Liver (tissue), 9 donors: Measurements from ENCODE around the gene COMMD6. TPM values are rescaled to one million over a fixed set of nuclear protein-coding genes. Genes with fewer than 3 reads are reported as not detected.
A peak's percentile ranks its signal among the peaks of the same experiment; 100 is the strongest.

ENCODE experiments used
- DNase-seq: peaks from one replicate; pipeline ENCODE4 v3.0.0-alpha.2; 2017; ENCODE audit warnings: low spot score
- H3K27ac ChIP-seq, 2 donors: one replicate each; pipeline ENCODE4 v1.7.0; 2013; ENCODE audit warnings: inconsistent platforms in 2 of 2, low read length in 2 of 2, control low read depth in 1 of 2, low read depth in 1 of 2, mild to moderate bottlenecking in 1 of 2
- H3K27me3 ChIP-seq, 4 donors: one replicate each; pipeline versions ENCODE4 v1.6.1 to v1.7.0; 2013; ENCODE audit warnings: low read length in 3 of 4, inconsistent platforms in 1 of 4, mild to moderate bottlenecking in 1 of 4, moderate library complexity in 1 of 4; ENCODE audit not compliant: control insufficient read depth in 4 of 4, insufficient read depth in 4 of 4
- H3K36me3 ChIP-seq, 4 donors: one replicate each; pipeline versions ENCODE4 v1.6.1 to v1.7.0; 2013; ENCODE audit warnings: low read length in 3 of 4, mild to moderate bottlenecking in 3 of 4, low read depth in 1 of 4, moderate library complexity in 1 of 4; ENCODE audit not compliant: control insufficient read depth in 4 of 4, insufficient read depth in 3 of 4
- H3K4me1 ChIP-seq, 4 donors: one replicate each; pipeline versions ENCODE4 v1.6.1 to v1.7.0; 2013; ENCODE audit warnings: low read length in 3 of 4, mild to moderate bottlenecking in 3 of 4, moderate library complexity in 1 of 4; ENCODE audit not compliant: control insufficient read depth in 4 of 4, insufficient read depth in 4 of 4
- H3K4me3 ChIP-seq, 3 donors: one replicate each; pipeline versions ENCODE4 v1.6.1 to v1.7.0; 2013; ENCODE audit warnings: low read length in 3 of 3, control low read depth in 1 of 3, low read depth in 1 of 3, mild to moderate bottlenecking in 1 of 3
- H3K9ac ChIP-seq, 2 donors: one replicate each; pipeline ENCODE4 v1.7.0; 2013; ENCODE audit warnings: low read length in 2 of 2, mild to moderate bottlenecking in 2 of 2, moderate library complexity in 2 of 2, control low read depth in 1 of 2, low read depth in 1 of 2
- H3K9me3 ChIP-seq, 4 donors: one replicate each; pipeline versions ENCODE4 v1.6.1 to v1.7.0; 2013; ENCODE audit warnings: low read length in 3 of 4; ENCODE audit not compliant: control insufficient read depth in 4 of 4
- ATF3 ChIP-seq: IDR thresholded peaks from 2 replicates; pipeline ENCODE4 v1.6.1; 2016; ENCODE audit warnings: antibody characterized with exemption
- CTCF ChIP-seq: fragments of 150-350 bp; IDR thresholded peaks from 2 replicates; pipeline ENCODE4 v1.5.1; 2017; ENCODE audit warnings: improper control_type of control experiment, low read depth, low read length; ENCODE audit not compliant: missing input control
- FOXA1 ChIP-seq: IDR thresholded peaks from 2 replicates; pipeline ENCODE4 v1.6.1; 2016; ENCODE audit warnings: antibody characterized with exemption
- FOXA2 ChIP-seq: IDR thresholded peaks from 2 replicates; pipeline ENCODE4 v1.6.1; 2016; ENCODE audit warnings: antibody characterized with exemption
- GABPA ChIP-seq, 2 donors: IDR thresholded peaks in 1 of 2; conservative IDR thresholded peaks in 1 of 2; 2 replicates each; pipeline ENCODE4 v1.6.1; 2016; ENCODE audit warnings: antibody characterized with exemption in 2 of 2, mild to moderate bottlenecking in 1 of 2, moderate library complexity in 1 of 2
- HNF4A ChIP-seq, 2 donors: conservative IDR thresholded peaks; 2 replicates each; pipeline ENCODE4 v1.6.1; 2016; ENCODE audit warnings: antibody characterized with exemption in 2 of 2, mild to moderate bottlenecking in 2 of 2
- HNF4G ChIP-seq: IDR thresholded peaks from 2 replicates; pipeline ENCODE4 v1.6.1; 2016; ENCODE audit warnings: antibody characterized with exemption
- JUND ChIP-seq, 2 donors: IDR thresholded peaks; 2 replicates each; pipeline ENCODE4 v1.6.1; 2016; ENCODE audit warnings: antibody characterized with exemption in 2 of 2
- MAX ChIP-seq: IDR thresholded peaks from 2 replicates; pipeline ENCODE4 v1.6.1; 2016; ENCODE audit warnings: antibody characterized with exemption
- RAD21 ChIP-seq, 2 donors: IDR thresholded peaks; 2 replicates each; pipeline ENCODE4 v1.6.1; 2016; ENCODE audit warnings: antibody characterized with exemption in 2 of 2, mild to moderate bottlenecking in 2 of 2
- RXRA ChIP-seq, 2 donors: IDR thresholded peaks; 2 replicates each; pipeline ENCODE4 v1.6.1; 2017 to 2018; ENCODE audit warnings: antibody characterized with exemption in 2 of 2, mild to moderate bottlenecking in 1 of 2
- SP1 ChIP-seq: IDR thresholded peaks from 2 replicates; pipeline ENCODE4 v1.6.1; 2018; ENCODE audit warnings: antibody characterized with exemption, mild to moderate bottlenecking
- TAF1 ChIP-seq: conservative IDR thresholded peaks from 2 replicates; pipeline ENCODE4 v1.6.1; 2016; ENCODE audit warnings: antibody characterized with exemption, mild to moderate bottlenecking
- YY1 ChIP-seq: IDR thresholded peaks from 2 replicates; pipeline ENCODE4 v1.6.1; 2016; ENCODE audit warnings: antibody characterized with exemption, mild to moderate bottlenecking
- ZBTB33 ChIP-seq: IDR thresholded peaks from 2 replicates; pipeline ENCODE4 v1.6.1; 2016; ENCODE audit warnings: antibody characterized with exemption
- WGBS: extraction: QIAGEN DNeasy Blood & Tissue Kit; methylation state at CpG from one replicate; pipeline ENCODE4 v1.1.7; 2013; 5-methylcytosine and 5-hydroxymethylcytosine counted together
- polyA plus RNA-seq, 2 donors: library from polyadenylated mRNA; stranded (reverse) in 1 of 2; unstranded in 1 of 2; fragments of 200-250 nt in 1 of 2; fragments of >200 nt in 1 of 2; fragmentation: Nextera tagmentation in 1 of 2; extraction: Ambion mirVana in 1 of 2; gene quantifications; one replicate each; pipeline versions ENCODE4 v1.2.1 to v1.2.3, GENCODE V29; 2013 to 2015
- total RNA-seq, 2 donors: library from RNA; depleted of rRNA; stranded (reverse); fragments of >200 nt; gene quantifications; one replicate each; pipeline ENCODE4 v1.2.3, GENCODE V29; 2014
- donor health status: healthy.
- donor health status: healthy.
- donor health status: healthy.
- donor health status: healthy.
- donor health status: healthy.

Gene COMMD6
- total and polyA plus RNA-seq, 4 donors: 10.1 to 149 (median 44.4) TPM

GRCh38 chr13:75494491-75494890 lies 43.1 kb downstream of the COMMD6 start:
- Histone ChIP-seq H3K4me3 (no peak overlapping the region), H3K36me3 (no peaks in the 10 kb centered on the region), H3K9ac (no peak overlapping the region), H3K9me3 (no peaks in the 10 kb centered on the region), H3K27me3 (no peaks in the 10 kb centered on the region), H3K4me1 (peaks cover 0 to 4% (median 0%) of the 10 kb centered on the region in 4 donors), H3K27ac (no peak overlapping the region)
- DNase-seq: no peak
- WGBS: 63% methylated on average over 1 of the region's 1 CpG
- TF ChIP-seq HNF4G: no peak
- TF ChIP-seq FOXA1: no peak
- TF ChIP-seq ATF3: no peak
- no peak for TF ChIP-seq HNF4A (conservative IDR thresholded peaks at IDR 0.05)
- no peak for TF ChIP-seq FOXA2
- no peak for TF ChIP-seq TAF1
- TF ChIP-seq JUND (IDR thresholded peaks at IDR 0.05): no peak
- TF ChIP-seq RXRA (IDR thresholded peaks at IDR 0.05): no peak
- TF ChIP-seq YY1: no peak
- TF ChIP-seq SP1: no peak

GRCh38 chr13:75493156-75493555 lies 44.5 kb downstream of the COMMD6 start:
- no peak for TF ChIP-seq FOXA1
- TF ChIP-seq YY1: no peak
- no peak for TF ChIP-seq HNF4G
- peak; percentile 66 to 79 for TF ChIP-seq HNF4A (conservative IDR thresholded peaks at IDR 0.05)
- no peak for TF ChIP-seq MAX
- TF ChIP-seq RAD21 (IDR thresholded peaks at IDR 0.05): no peak
- no peak for TF ChIP-seq GABPA (IDR thresholded peaks at IDR 0.05 in 1 of 2, conservative IDR thresholded peaks at IDR 0.05 in 1 of 2)
- TF ChIP-seq ZBTB33: no peak
- no peak for TF ChIP-seq JUND (IDR thresholded peaks at IDR 0.05)
- TF ChIP-seq RXRA (IDR thresholded peaks at IDR 0.05): peak; percentile 53 to 67
- DNase-seq: no peak
- no peak overlapping the region for H3K9ac ChIP-seq
- no peaks in the 10 kb centered on the region for H3K9me3 ChIP-seq
- H3K27me3 ChIP-seq: no peaks in the 10 kb centered on the region
- H3K36me3 ChIP-seq: no peaks in the 10 kb centered on the region
- H3K4me3 ChIP-seq: no peak overlapping the region
- no peak overlapping the region for H3K27ac ChIP-seq
- peaks cover 0 to 4% (median 0%) of the 10 kb centered on the region in 4 donors for H3K4me1 ChIP-seq

- Histone ChIP-seq H3K27me3 (no peaks in the 10 kb centered on the region), H3K9ac (no peak overlapping the region), H3K4me3 (no peak overlapping the region), H3K27ac (no peak overlapping the region), H3K4me1 (peaks cover 0 to 8% (median 1%) of the 10 kb centered on the region in 4 donors), H3K9me3 (no peaks in the 10 kb centered on the region), H3K36me3 (no peaks in the 10 kb centered on the region)
- WGBS: 94% methylated on average over 5 of the region's 5 CpGs
- DNase-seq: no peak
- TF ChIP-seq TAF1 (no peak), YY1 (no peak), HNF4A (conservative IDR thresholded peaks at IDR 0.05) (no peak), HNF4G (no peak), RXRA (IDR thresholded peaks at IDR 0.05) (no peak), FOXA1 (no peak), CTCF (no peak)
These were observed 45.3 kb downstream of the COMMD6 start for GRCh38 chr13:75492389-75492788.
